HG02571 (cell line): ENCODE results near the gene MYD88.

Experiments used
- ATAC-seq: cut with Tn5 transposase; IDR thresholded peaks from one replicate; pipeline ENCODE4 v1.9.1; 2021; ENCODE audit warnings: mild to moderate bottlenecking, moderate library complexity; ENCODE audit not compliant: unreplicated experiment

The MYD88 gene

DNA sequence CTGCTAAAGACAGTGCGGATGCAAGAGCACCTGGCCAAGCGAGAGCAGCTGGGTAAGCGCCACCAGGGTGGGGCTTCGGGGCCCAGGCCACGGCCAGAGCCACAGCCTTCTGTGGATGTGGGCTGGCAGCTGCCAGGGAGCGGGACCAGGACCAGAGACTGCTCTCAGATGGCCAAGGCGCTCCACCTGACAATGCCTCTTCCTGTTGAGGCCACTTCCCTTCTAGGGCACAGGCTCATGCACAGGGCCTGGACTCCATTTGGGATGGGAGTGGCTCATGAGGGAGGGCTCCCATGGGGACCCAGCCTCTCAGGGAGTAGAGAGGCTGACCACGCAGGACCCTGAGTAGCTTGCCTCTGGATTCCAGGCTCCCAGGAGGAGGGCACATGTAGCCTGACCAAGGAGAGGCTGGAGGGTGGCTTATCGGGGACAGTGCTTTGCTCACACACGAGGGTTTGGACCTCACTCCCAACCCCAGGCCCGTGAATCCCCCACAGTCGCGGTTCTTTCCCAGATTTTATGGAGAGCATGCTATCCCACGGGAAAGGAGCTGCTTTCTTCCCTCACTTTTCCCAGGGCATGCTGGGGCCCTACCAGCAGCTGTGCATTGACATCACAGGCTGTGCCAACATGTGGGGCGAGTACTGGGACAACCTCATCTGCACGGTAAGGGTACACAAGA is 26.6 kb upstream of the MYD88 start:
- ATAC-seq: no peak

DNA sequence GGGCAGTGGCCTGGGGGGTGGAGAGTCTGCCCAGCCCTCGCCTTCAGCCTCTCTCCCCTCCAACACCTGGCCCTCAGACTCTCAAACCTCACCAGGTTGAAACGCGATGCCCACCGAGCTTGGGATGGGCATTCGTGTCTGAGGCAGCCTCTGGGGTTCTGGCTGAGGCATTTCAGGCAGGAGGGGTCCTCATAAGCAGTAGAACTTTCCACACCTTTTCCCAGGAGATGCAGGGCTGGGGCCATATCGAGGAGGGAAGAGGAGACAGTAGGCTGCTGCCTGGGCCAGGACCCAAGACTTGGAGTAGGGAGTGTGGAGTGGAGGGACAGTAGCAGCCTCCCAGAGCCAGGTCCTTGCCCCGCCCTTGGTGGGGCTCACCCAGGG is 26.1 kb upstream of the MYD88 start:
- ATAC-seq: no peak

DNA sequence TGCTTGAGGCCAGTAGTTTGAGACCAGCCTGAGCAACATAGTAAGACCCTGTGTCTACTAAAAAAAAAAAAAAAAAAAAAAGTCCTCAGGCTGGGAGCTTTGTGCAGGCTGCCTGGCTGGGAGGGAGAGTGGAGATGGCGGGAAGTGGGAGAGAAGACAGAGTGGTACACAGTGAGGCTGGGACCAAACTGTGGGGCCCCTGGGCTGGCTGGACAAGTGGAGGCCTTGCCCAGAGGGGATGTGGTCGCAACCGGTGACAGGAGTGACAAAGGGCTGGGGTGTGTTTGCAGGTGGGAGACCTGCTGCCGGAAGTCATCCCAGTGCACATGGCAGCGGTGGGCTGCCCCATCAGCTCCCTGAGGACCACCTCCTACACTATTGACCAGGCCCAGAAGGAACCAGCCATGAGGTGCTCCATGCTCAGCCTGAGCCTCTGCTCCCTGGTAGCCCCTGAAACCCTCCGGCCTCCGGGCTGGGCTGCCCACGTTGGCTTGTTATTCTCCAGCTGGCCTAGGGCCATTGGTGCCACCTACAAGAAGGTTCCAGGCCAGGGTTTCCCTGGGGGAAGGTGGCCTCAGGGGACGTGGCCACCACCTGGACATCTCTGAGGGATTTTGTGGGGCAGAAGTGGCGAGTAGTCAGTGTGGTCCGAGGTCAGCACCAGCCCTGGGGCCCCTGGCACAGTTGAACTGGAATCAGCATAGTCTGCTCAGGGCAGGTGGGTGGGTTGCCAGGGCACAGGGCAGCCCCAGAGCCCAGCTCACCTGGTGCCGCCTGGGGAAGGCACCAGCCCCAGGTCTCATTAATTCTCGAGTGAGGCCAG is 24.2 kb upstream of the MYD88 start:
- ATAC-seq: no peak

DNA sequence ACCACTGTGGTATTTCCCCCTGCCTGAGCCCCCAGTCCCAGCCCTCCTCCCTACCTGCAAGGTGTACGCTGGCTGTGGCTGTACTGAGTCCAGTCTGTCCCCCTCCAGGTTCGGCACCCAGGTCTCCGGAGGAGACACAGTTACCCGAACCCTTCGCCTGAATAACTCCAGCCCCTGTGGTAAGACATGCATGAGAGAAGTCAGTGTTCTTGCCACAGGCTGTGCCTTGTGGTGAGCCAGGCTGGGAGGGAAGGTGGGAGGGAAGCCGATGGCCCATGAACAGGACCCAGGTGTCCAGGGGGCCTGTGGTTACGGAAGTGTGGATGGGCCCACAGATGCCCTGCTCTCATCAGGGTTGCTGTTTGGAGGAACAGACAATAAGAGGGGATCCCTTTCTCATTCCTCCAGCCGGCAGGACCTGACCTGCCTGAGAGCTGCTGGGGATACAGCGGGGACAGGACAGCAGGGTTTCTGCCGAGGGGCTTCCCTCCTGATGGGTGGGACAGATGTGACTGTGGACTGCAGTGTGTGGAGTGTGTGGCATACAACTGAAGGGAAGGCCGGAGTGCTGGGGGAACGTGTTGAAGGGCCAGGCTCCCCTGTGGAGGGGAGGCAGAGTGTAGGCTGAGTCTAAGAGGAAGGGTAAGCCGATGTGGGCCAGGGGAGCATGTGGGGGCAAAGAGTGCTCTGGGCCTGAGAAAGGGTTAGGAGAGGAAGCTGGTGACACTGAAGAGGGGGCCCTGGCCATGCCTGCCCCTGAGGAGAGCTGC is 23.4 kb upstream of the MYD88 start:
- no peak for ATAC-seq

DNA sequence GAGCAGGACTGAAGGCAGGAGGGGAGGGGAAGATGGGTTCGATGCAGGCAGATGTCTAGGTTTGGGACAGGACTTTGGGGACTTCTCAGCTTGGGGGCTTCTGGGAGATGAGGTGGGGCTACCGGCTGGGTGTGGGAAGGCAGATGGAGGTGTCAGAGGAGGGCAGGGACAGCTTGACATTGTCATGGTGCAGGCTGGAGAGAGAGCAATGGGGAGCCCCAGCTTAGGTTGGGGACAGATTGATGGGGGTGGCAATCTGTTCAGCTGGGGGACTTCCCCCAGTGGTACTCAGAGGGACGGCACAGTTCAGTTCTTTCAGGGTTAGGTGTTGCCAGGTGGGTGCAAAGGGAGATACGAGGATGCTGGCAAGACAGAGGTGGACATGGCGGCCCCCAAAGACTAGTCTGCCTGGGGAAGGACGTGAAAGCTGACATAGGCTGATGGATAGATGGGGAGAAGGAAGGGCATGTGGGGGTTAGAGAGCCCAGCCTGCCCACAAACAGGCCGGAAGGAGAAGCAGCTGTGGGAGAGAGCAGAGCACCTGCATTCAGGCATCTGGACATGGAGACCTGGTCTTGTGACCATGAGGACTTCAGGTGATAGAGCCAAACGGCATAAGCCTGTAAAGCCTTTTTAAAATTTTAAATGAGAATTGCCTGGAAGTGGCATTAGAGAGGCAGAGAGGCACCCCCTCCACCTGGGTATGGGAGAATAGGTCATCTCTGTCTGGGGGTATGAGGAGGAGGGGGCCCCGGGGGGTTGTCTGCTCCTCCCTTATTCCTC is 22.6 kb upstream of the MYD88 start:
- ATAC-seq: no peak

DNA sequence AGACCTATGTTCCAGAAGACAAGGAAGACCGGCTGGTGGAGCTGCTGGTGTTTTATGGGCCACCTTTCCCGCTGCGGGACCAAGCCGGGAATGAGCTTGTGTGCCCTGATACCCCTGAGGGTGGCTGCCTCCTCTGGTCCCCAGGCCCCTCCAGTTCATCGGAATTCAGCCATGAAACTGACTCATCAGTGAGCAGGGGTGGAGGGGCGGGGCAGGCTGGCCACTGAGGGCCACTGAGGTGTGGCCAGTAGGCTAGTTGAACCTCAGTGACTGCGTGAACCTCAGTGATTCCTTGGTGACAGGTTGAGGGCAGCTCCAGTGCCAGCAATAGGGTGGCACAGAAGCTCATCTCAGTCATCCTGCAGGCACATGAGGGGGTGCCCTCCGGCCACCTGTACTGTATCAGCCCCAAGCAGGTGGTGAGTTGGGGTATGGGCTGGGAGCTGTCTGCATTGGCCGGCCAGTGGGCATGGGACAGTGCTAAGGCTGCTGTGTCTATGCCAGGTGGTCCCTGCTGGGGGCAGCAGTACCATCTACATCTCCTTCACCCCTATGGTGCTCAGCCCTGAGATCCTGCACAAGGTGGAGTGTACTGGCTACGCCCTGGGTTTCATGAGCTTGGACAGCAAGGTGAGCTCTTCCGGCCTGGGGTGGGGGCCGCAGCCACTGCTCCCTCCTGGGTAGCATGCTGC is 21.8 kb upstream of the MYD88 start:
- ATAC-seq: no peak

DNA sequence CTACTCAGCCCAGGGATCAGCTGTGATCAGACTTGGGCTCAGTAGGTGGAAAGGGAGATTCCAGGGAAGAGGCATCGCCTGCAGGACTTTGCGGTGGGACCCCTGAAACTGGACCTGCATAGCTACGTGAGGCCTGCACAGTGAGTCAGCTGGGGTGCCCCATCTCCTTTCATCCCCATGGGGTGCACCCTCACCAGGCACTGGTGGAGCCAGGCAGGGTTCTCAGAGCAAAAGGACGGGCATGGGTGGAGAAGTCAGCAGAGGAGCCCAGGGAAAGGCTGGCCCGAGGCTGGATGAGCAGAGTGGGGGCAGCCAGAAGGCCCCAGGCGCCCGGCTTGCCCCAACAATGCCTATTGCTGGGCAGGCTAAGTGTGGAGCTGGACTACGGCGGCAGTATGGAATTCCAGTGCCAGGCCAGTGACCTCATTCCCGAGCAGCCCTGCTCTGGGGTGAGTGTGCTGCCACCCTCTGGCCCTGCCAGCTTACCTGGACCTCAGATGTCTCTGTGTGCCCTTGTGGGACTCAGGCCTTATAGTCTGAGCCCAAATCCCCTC is 21.2 kb upstream of the MYD88 start:
- ATAC-seq: no peak

DNA sequence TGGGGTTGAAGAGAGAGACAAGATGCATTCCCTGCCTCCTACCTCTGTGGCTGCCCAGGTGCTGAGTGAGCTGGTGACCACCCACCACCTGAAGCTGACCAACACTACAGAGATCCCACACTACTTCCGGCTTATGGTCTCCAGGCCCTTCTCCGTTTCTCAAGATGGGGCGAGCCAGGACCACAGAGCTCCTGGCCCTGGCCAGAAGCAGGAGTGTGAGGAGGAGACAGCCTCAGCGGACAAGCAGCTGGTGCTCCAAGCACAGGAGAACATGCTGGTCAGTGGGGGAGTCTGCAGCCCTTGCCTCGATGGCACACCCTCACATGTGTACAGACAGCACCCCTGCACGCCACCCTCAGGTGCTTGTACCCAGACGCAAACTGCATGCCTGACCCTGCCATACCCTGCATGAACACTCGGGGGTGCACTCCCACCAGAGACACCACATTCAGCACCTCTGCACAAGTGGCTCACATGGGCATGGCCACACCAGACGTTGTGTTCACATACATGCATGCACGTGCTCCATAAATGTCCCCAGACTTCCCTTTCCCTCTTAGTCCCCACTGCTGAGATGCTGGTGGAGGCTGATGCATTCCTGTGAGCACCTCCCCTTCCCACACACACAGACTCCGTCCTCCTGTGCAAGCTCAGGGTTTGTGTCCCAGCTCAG is 20.6 kb upstream of the MYD88 start:
- peak; percentile 61 for ATAC-seq

DNA sequence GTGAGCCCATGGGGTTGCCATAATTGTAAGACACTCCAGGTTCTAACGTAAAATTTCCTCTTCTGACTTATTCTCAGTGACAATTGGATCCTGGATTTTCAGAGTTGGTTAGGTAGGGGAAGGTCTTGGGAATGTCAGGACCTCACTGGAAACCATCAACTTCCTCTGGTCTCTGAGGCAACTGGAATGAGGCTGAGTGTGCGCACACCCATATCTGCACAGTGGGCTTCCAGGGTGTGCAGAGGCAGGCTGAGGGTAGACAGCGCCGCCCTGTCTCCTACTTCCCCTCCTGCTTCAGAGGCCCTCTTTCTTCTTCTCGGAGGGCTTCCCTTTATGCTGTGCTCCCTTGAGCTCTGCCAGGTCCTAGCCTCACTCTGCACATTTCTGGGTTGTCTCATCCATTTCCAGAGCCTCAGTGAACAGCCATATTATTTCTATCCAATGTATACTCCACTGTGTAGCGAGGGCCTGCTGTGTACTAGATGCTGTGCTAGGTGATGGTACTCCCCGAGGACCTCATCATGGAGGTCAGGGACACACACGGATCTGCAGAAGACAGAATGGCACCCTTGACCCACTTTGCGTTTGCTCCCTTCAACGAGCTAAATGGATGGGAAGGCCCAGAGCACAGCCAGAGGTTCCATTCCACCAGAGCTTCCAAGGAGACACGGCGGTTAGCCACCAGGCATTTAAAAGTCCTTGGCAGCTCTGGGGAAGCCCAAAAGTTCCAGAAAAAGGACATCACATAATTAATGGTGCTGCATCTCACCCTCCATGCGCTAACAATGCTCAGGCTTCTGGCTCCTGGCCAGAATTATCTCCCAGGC is 19.8 kb upstream of the MYD88 start:
- ATAC-seq: no peak

DNA sequence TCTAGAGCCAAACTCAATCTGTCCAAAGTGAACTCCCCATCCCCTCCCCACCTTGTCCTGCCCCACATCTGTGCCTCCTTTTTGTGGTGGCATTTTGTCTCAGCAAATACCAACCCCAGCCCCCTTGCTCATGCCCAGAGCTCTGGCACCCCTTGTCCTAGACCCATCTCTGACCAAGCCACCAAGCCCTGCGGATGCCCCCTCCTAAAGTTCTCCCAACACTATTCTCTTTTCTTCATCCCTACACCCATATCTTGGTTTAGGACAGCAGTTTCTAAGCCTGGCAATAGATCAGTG is 19.3 kb upstream of the MYD88 start:
- no peak for ATAC-seq

DNA sequence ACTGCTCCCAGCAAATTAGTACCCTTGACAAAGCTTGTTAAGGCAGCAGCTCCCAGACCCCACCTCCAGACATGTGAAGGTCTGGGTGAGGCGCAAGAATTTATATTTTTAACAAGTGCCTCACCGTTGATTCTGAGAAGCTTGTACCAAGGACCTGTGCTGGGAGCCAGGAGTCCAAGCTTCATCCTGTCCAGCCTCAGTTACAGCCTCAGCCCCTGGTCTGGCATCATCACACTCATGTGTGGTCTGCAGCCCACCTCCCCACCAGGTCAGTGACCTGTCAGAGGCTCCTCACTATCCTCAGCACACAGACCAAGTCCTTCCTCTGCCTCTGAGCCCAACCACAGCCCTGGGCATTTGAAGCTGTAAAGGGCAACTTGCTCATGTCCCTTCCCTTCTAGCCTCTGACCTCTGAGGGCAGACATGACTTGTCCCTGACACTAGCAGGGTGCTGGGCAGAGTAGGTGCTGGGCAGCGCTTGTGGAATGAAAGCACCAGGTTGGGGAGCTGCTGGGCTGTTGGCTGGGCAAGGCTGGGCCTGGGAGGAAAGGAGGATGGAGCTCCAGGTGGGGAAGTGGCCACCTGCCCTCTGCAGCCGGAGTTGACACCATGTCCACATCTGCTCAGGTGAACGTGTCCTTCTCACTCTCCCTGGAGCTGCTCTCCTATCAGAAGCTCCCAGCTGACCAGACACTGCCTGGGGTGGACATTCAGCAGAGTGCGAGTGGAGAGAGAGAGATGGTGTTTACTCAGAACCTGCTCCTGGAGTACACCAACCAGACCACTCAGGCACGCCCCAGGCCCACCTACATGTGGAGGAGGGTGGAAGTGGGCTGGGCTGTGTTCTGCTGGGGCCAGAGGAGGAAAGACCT is 18.4 kb upstream of the MYD88 start:
- ATAC-seq: no peak

DNA sequence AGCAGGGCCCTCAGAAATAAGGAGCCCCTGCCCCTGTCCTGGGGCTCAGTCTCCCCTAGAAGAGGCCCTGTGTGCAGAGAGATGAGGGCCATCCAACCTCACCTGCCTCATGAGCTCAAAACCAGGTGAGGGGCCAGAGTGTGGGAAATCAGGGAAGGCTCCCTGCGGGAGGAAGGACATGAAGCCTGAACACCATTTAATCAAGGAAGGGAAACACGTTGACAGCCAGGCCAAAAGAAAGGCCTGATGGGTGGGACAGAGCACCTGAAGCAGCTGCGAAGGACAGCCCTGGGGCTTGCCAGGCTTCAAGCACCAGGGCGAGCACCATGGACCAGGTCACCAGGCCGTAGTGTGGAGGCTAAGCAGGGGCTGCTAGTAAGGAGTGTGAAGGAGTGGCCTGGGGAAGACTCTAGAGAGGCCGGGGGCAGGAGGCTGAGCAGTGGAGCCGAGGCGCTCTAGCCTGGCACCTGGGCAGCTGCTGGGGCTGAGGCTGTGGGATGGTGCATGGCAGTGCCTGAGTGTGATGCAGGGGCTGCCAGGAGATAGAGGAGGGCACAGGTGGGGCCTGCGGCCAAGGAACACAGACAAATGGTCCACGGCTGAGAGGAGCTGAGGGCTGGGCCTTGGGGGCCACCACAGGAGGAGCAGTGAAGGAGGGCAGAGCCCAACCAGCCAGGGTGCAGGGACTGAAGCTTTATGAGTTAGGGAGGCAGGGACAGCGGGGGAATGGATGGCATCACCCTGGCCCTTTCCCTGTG is 17.6 kb upstream of the MYD88 start:
- ATAC-seq: no peak

DNA sequence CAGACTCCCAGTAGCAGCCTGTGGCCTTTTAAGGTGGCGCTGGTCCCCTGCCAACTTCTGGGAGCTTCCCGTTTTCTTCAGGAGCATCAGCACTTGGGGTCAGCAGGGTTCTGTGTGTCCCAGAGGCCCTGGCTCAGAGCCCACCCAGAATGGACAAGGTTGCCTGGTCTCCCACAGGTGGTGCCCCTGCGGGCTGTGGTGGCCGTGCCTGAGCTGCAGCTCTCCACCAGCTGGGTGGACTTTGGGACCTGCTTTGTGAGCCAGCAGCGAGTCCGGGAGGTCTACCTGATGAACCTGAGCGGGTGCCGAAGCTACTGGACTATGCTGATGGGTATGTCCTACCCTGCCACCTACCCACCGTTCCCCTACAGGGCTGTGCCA is 17.0 kb upstream of the MYD88 start:
- no peak for ATAC-seq

DNA sequence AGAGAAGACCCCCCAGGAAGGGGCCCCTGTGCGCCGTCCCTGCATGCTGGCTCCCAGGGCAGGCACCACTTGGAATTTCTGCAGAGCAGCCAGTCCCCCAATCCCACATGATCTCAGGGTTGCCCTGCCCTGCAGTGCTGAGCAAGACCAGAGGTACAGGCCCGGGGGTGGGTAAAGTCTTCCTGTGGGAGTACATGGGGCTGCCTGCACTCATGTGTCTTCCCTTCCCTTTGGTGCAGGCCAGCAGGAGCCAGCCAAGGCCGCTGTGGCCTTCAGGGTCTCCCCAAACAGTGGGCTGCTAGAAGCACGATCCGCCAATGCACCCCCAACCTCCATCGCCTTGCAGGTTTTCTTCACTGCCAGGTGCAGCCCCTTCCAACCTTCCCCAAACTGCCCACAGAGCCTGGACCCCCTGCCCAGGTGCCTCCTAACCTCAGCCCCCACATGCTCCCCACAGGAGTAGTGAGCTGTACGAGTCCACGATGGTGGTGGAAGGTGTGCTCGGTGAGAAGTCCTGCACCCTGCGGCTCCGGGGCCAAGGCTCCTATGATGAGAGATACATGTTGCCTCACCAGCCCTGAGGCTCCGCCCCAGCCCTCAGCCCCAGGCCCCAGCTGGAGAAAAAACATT is 16.5 kb upstream of the MYD88 start:
- ATAC-seq: no peak

DNA sequence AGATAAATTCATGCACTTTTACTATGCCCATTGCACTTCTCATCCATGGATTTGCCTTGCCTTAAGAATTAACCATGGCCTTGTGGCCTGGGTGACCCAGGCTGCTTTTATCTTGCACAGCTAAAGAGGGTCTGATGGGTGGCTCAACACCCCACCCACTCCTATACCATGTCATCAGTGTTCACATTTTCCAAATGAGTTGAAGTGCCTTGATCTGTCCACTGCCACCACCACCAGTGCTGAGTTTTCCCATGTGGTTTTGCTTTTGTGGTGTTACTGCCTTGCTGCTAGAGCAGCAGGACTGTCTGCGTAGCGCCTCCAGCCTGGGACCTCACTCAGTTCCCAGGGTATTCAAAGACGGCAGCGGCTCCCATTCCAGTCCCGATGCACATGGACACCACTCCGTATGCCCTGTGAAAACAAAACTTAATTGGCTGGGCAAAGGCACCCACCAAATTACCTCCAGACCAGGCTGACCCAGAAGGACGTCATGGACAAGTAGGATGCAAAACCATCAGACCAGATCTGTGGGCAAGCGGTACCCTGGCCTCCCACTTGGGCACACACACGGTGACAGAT is 15.7 kb upstream of the MYD88 start:
- ATAC-seq: no peak

DNA sequence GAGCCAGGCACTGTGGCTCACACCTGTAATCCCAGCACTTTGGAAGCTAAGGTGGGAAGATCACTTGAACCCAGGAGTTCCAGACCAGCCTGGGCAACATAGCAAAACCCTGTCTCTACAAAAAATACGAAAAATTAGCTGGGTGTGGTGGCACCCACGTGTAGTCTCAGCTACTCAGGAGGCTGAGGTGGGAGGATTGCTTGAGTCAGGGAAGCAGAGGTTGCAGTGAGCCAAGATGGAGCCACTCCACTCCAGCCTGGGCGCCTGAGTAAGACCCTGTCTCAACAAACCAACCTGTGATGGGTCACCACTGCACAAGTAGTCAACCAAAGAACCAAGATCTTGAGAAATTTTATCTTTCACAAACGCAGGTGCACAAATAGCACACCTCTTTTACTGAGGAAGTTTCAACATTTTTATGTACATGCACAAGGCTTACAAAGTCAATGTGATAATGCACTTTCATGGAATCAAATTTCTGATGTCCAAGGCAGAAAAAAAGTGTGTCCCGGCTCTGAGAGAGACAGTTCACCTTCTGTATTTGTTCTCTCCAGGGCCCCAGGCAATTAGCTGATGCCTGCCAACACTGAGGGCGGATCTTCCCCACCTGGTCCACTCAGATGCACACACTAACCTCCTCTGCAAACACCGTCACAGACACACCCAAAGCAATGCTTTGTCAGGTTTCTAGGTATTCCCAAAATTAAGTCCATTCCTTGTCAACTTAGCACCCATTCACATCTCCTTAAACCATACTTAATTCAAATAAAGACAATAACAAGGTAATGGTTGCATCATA is 13.9 kb upstream of the MYD88 start:
- ATAC-seq: no peak
